Activated CD8-positive, alpha-beta memory T cell treated with anti-CD3 and anti-CD28 coated beads for 4 hours (primary cell): ENCODE results near the gene CDK18.
"Not testable (repeated sequence)": the region's sequence is repeated elsewhere in the genome, so short reads cannot be mapped to it uniquely, and the experiment has no call there.

Experiments
- DNase-seq, 2 donors: peaks; one replicate each; pipeline ENCODE4 v3.0.0-alpha.2; 2020; ENCODE audit warnings: low read depth in 2 of 2

CDK18 gene

GRCh38 chr1:205504311-205505075 lies at the start of gene CDK18:
TSS of gene CDK18 (plus strand) at chr1:205504669. CDS start at chr1:205523168, 18,499 bp downstream.
- no peak for DNase-seq

- DNase-seq: no peak
These were observed 49.5 kb upstream of the CDK18 start for GRCh38 chr1:205454903-205455335.

- DNase-seq: no peak
These were observed 48.7 kb upstream of the CDK18 start, which contains the start of gene BLACAT1 for GRCh38 chr1:205455581-205456382. TSS of gene BLACAT1 (minus strand) at chr1:205456045.

GRCh38 chr1:205456383-205456867 lies 48.0 kb upstream of the CDK18 start:
- no peak for DNase-seq

GRCh38 chr1:205456868-205457745 lies 47.4 kb upstream of the CDK18 start:
- DNase-seq: no peak

- no peak for DNase-seq
These were observed 45.5 kb upstream of the CDK18 start for GRCh38 chr1:205458777-205459566.

- DNase-seq: no peak
These were observed 39.1 kb upstream of the CDK18 start for GRCh38 chr1:205465392-205465791.

- no peak for DNase-seq
These were observed 37.8 kb upstream of the CDK18 start for GRCh38 chr1:205466595-205467220.

GRCh38 chr1:205470131-205470530 lies 34.3 kb upstream of the CDK18 start:
- no peak for DNase-seq

GRCh38 chr1:205472737-205473441 lies 31.6 kb upstream of the CDK18 start:
- DNase-seq: no peak

GRCh38 chr1:205473475-205473874 lies 31.0 kb upstream of the CDK18 start:
- no peak for DNase-seq

- DNase-seq: no peak
These were observed 30.5 kb upstream of the CDK18 start for GRCh38 chr1:205473966-205474365.

GRCh38 chr1:205474571-205474970 lies 29.9 kb upstream of the CDK18 start:
- DNase-seq: no peak

GRCh38 chr1:205475855-205476254 lies 28.6 kb upstream of the CDK18 start:
- DNase-seq: no peak

GRCh38 chr1:205476648-205477047 lies 27.8 kb upstream of the CDK18 start:
- DNase-seq: no peak

GRCh38 chr1:205477121-205477758 lies 27.2 kb upstream of the CDK18 start:
- DNase-seq: no peak

- no peak for DNase-seq
These were observed 26.7 kb upstream of the CDK18 start for GRCh38 chr1:205477759-205478247.

GRCh38 chr1:205478985-205479384 lies 25.5 kb upstream of the CDK18 start:
- not testable (repeated sequence) for DNase-seq

GRCh38 chr1:205480349-205480985 lies 24.0 kb upstream of the CDK18 start:
- DNase-seq: peak; percentile 33 to 49
